Measurements from ENCODE around the gene EPHA1.
A peak's percentile ranks its signal among the peaks of the same experiment; 100 is the strongest.

The EPHA1 gene

GRCh38 chr7:143388491-143389101 lies 20.1 kb downstream of the EPHA1 start:
- no peaks in the 10 kb centered on the region for H3F3A ChIP-seq (ENCODE audit: low read depth)
- H3K36me3 ChIP-seq (ENCODE audit: insufficient read depth, low read length), result peaks cover 43% of the 10 kb centered on the region; the same call in 1 of the 2 replicates
- H2AFZ ChIP-seq (ENCODE audit: low read length), result no peak overlapping the region
- H3K4me1 ChIP-seq (ENCODE audit: insufficient read depth, low read length, poor library complexity, severe bottlenecking), result peaks cover 48% of the 10 kb centered on the region
- no peak for TF ChIP-seq EZH2phosphoT487 (IDR thresholded peaks at IDR 0.05; ENCODE audit: borderline replicate concordance)
- TF ChIP-seq, protein P1, sequence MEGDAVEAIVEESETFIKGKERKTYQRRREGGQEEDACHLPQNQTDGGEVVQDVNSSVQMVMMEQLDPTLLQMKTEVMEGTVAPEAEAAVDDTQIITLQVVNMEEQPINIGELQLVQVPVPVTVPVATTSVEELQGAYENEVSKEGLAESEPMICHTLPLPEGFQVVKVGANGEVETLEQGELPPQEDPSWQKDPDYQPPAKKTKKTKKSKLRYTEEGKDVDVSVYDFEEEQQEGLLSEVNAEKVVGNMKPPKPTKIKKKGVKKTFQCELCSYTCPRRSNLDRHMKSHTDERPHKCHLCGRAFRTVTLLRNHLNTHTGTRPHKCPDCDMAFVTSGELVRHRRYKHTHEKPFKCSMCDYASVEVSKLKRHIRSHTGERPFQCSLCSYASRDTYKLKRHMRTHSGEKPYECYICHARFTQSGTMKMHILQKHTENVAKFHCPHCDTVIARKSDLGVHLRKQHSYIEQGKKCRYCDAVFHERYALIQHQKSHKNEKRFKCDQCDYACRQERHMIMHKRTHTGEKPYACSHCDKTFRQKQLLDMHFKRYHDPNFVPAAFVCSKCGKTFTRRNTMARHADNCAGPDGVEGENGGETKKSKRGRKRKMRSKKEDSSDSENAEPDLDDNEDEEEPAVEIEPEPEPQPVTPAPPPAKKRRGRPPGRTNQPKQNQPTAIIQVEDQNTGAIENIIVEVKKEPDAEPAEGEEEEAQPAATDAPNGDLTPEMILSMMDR (conservative IDR thresholded peaks at IDR 0.05; ENCODE audit: low read length), result no peak
- no peaks in the 10 kb centered on the region for H3K9me2 ChIP-seq (replicated peaks; ENCODE audit: low read depth, low read length)
- H3K27me3 ChIP-seq (ENCODE audit: insufficient read depth, low read length, poor library complexity, severe bottlenecking), result no peaks in the 10 kb centered on the region
- H4K20me1 ChIP-seq (ENCODE audit: insufficient read depth, low read length, poor library complexity, severe bottlenecking), result peaks cover 44% of the 10 kb centered on the region
- no peaks in the 10 kb centered on the region for H3K9me3 ChIP-seq (ENCODE audit: insufficient read depth, low read depth, low read length)
- peaks cover 62% of the 10 kb centered on the region for H3K79me2 ChIP-seq (ENCODE audit: insufficient read depth, low read length)
- H3K9ac ChIP-seq (ENCODE audit: low read depth, low read length, poor library complexity, severe bottlenecking), result no peak overlapping the region
- H3K4me3 ChIP-seq (ENCODE audit: low read length, poor library complexity, severe bottlenecking), result no peak overlapping the region
- no peak overlapping the region for H3K4me2 ChIP-seq (ENCODE audit: low read depth, low read length, poor library complexity, severe bottlenecking)

DNA sequence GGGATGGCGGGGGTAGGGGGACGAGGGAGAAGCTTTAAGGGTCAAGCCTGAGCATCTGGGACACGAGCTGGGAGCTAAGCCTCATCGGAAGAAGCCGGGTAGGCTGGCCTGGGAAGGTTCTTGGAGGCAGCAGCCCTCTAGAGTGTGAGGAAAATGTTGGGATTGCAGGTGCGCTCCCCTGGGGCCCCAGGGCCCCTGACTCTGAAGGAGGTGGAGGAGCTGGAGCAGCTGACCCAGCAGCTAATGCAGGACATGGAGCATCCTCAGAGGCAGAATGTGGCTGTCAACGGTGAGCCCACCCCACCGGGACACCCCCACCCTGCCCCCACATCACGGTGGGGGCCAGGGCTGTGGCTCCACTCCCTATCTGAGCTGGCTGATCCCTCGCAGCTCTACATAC lies 20.6 kb downstream of the EPHA1 start:
- Histone ChIP-seq H3K36me3 (ENCODE audit: insufficient read depth, low read length) (peaks cover 43% of the 10 kb centered on the region; the same call in 1 of the 2 replicates), H3K4me2 (ENCODE audit: low read depth, low read length, poor library complexity, severe bottlenecking) (no peak overlapping the region), H2AFZ (ENCODE audit: low read length) (no peak overlapping the region), H3K4me1 (ENCODE audit: insufficient read depth, low read length, poor library complexity, severe bottlenecking) (peaks cover 54% of the 10 kb centered on the region), H3K9me2 (replicated peaks; ENCODE audit: low read depth, low read length) (no peaks in the 10 kb centered on the region), H3K27me3 (ENCODE audit: insufficient read depth, low read length, poor library complexity, severe bottlenecking) (no peaks in the 10 kb centered on the region), H4K20me1 (ENCODE audit: insufficient read depth, low read length, poor library complexity, severe bottlenecking) (peaks cover 48% of the 10 kb centered on the region), H3K9ac (ENCODE audit: low read depth, low read length, poor library complexity, severe bottlenecking) (no peak overlapping the region), H3K4me3 (ENCODE audit: low read length, poor library complexity, severe bottlenecking) (no peak overlapping the region), H3K9me3 (ENCODE audit: insufficient read depth, low read depth, low read length) (no peaks in the 10 kb centered on the region), H3F3A (ENCODE audit: low read depth) (no peaks in the 10 kb centered on the region), H3K79me2 (ENCODE audit: insufficient read depth, low read length) (peaks cover 67% of the 10 kb centered on the region)
- no peak for TF ChIP-seq EZH2phosphoT487 (IDR thresholded peaks at IDR 0.05; ENCODE audit: borderline replicate concordance)
- TF ChIP-seq, protein P1 (conservative IDR thresholded peaks at IDR 0.05; ENCODE audit: low read length), result no peak

DNA sequence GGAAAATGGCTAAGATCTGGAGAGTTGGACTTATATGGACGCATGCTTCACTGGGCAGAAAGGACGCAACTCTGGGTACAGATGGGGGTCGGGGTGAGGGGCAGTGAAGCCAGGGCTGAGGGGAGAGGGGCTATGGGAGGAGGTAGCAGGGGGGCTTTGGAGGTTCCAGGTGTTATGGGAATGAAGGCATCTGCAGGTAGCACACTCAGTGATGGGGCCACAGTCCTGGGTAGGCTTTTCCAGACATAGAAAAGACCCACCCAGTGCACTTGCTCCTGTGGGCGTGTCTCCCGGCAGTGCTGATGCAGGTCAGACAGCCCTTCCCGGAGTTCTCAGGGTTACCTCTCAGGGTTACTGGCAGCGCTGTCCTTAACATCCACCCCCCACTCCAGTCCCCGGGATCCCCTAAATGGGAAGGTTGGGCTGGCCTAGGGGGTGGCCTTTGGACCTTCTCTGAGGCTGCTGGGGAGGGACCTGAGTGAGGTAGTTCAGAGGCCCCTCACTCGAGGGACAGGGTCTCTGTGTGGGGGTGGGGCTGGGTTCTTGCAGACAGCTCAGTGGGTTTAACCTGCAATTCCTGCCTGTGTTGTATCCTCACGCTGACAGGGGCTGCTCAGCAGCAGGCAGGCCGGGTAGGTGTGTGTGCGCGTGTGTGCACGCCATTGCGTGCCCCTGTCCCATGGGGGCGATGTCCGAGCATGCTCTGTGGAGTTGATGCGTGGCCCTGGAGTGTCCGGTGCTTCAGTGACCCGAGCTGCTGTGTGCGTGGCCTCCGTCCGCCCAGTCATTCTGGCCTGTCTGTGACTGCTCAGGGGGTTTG lies 21.3 kb downstream of the EPHA1 start:
- Histone ChIP-seq H2AFZ (ENCODE audit: low read length) (no peak overlapping the region), H3K27me3 (ENCODE audit: insufficient read depth, low read length, poor library complexity, severe bottlenecking) (no peaks in the 10 kb centered on the region), H3K79me2 (ENCODE audit: insufficient read depth, low read length) (peaks cover 74% of the 10 kb centered on the region), H3K4me3 (ENCODE audit: low read length, poor library complexity, severe bottlenecking) (no peak overlapping the region), H3K36me3 (ENCODE audit: insufficient read depth, low read length) (peaks cover 43% of the 10 kb centered on the region; the same call in 1 of the 2 replicates), H3K9me3 (ENCODE audit: insufficient read depth, low read depth, low read length) (no peaks in the 10 kb centered on the region), H3K4me1 (ENCODE audit: insufficient read depth, low read length, poor library complexity, severe bottlenecking) (peaks cover 61% of the 10 kb centered on the region), H4K20me1 (ENCODE audit: insufficient read depth, low read length, poor library complexity, severe bottlenecking) (peaks cover 55% of the 10 kb centered on the region), H3K9ac (ENCODE audit: low read depth, low read length, poor library complexity, severe bottlenecking) (no peak overlapping the region), H3F3A (ENCODE audit: low read depth) (no peaks in the 10 kb centered on the region), H3K9me2 (replicated peaks; ENCODE audit: low read depth, low read length) (no peaks in the 10 kb centered on the region), H3K4me2 (ENCODE audit: low read depth, low read length, poor library complexity, severe bottlenecking) (peak overlapping the region; percentile 97)
- TF ChIP-seq EZH2phosphoT487 (IDR thresholded peaks at IDR 0.05; ENCODE audit: borderline replicate concordance), result no peak
- TF ChIP-seq, protein P1 (conservative IDR thresholded peaks at IDR 0.05; ENCODE audit: low read length), result peak; percentile 43
